ENCODE measurements around the gene STOM.

The STOM gene

GRCh38 chr9:121304707-121305106 is 65.3 kb downstream of the STOM start:
- Histone ChIP-seq H3K4me2 (ENCODE audit: low read length) (no peak overlapping the region), H4K20me1 (ENCODE audit: insufficient read depth, low read length) (no peaks in the 10 kb centered on the region), H3K4me1 (ENCODE audit: insufficient read depth, low read length, severe bottlenecking) (peaks cover 9% of the 10 kb centered on the region), H3K27ac (ENCODE audit: low read depth, low read length, poor library complexity, severe bottlenecking) (no peak overlapping the region), H3F3A (ENCODE audit: insufficient read depth, low read length) (no peaks in the 10 kb centered on the region), H3K27me3 (ENCODE audit: insufficient read depth, low read length) (peaks cover 5% of the 10 kb centered on the region; the same call in 1 of the 2 replicates), H3K9ac (ENCODE audit: low read length) (no peak overlapping the region), H3K79me2 (ENCODE audit: insufficient read depth, low read length) (no peaks in the 10 kb centered on the region), H3K9me2 (ENCODE audit: low read depth, low read length) (no peaks in the 10 kb centered on the region), H3K36me3 (ENCODE audit: insufficient read depth, low read length) (no peaks in the 10 kb centered on the region), H3K4me3 (ENCODE audit: low read depth, low read length, poor library complexity, severe bottlenecking) (no peak overlapping the region), H2AFZ (ENCODE audit: low read length) (no peak overlapping the region), H3K9me3 (ENCODE audit: low read length) (no peaks in the 10 kb centered on the region)
- no peak for TF ChIP-seq EZH2 (IDR thresholded peaks at IDR 0.05; ENCODE audit: borderline replicate concordance, low read length)

- TF ChIP-seq CTCF (IDR thresholded peaks at IDR 0.05; ENCODE audit: low read length) (no peak), EZH2 (IDR thresholded peaks at IDR 0.05; ENCODE audit: borderline replicate concordance, low read length) (no peak)
- no peaks in the 10 kb centered on the region for H3K9me3 ChIP-seq (ENCODE audit: low read length)
- H3K4me1 ChIP-seq (ENCODE audit: insufficient read depth, low read length, severe bottlenecking) = peaks cover 16% of the 10 kb centered on the region
- H3F3A ChIP-seq (ENCODE audit: insufficient read depth, low read length) = no peaks in the 10 kb centered on the region
- no peak overlapping the region for H3K9ac ChIP-seq (ENCODE audit: low read length)
- H3K79me2 ChIP-seq (ENCODE audit: insufficient read depth, low read length) = no peaks in the 10 kb centered on the region
- no peaks in the 10 kb centered on the region for H3K9me2 ChIP-seq (ENCODE audit: low read depth, low read length)
- H3K27me3 ChIP-seq (ENCODE audit: insufficient read depth, low read length) = peaks cover 5% of the 10 kb centered on the region; the same call in 1 of the 2 replicates
- H4K20me1 ChIP-seq (ENCODE audit: insufficient read depth, low read length) = no peaks in the 10 kb centered on the region
- H3K4me3 ChIP-seq (ENCODE audit: low read depth, low read length, poor library complexity, severe bottlenecking) = no peak overlapping the region
- no peak overlapping the region for H2AFZ ChIP-seq (ENCODE audit: low read length)
- no peaks in the 10 kb centered on the region for H3K36me3 ChIP-seq (ENCODE audit: insufficient read depth, low read length)
- H3K4me2 ChIP-seq (ENCODE audit: low read length) = no peak overlapping the region
- H3K27ac ChIP-seq (ENCODE audit: low read depth, low read length, poor library complexity, severe bottlenecking) = no peak overlapping the region
Measured at GRCh38 chr9:121303456-121304451, 66.3 kb downstream of the STOM start.

GRCh38 chr9:121302786-121303185 is 67.3 kb downstream of the STOM start:
- Histone ChIP-seq H3K9me3 (ENCODE audit: low read length) (no peaks in the 10 kb centered on the region), H3K36me3 (ENCODE audit: insufficient read depth, low read length) (no peaks in the 10 kb centered on the region), H3K4me3 (ENCODE audit: low read depth, low read length, poor library complexity, severe bottlenecking) (no peak overlapping the region), H3K27ac (ENCODE audit: low read depth, low read length, poor library complexity, severe bottlenecking) (no peak overlapping the region), H3K9ac (ENCODE audit: low read length) (no peak overlapping the region), H3F3A (ENCODE audit: insufficient read depth, low read length) (no peaks in the 10 kb centered on the region), H3K4me2 (ENCODE audit: low read length) (no peak overlapping the region), H3K9me2 (ENCODE audit: low read depth, low read length) (no peaks in the 10 kb centered on the region), H3K79me2 (ENCODE audit: insufficient read depth, low read length) (no peaks in the 10 kb centered on the region), H2AFZ (ENCODE audit: low read length) (no peak overlapping the region), H4K20me1 (ENCODE audit: insufficient read depth, low read length) (no peaks in the 10 kb centered on the region), H3K4me1 (ENCODE audit: insufficient read depth, low read length, severe bottlenecking) (peaks cover 23% of the 10 kb centered on the region), H3K27me3 (ENCODE audit: insufficient read depth, low read length) (peaks cover 5% of the 10 kb centered on the region; the same call in 1 of the 2 replicates)
- TF ChIP-seq EZH2 (IDR thresholded peaks at IDR 0.05; ENCODE audit: borderline replicate concordance, low read length) (no peak), CTCF (IDR thresholded peaks at IDR 0.05; ENCODE audit: low read length) (no peak)
